GM19351 (cell line): ENCODE measurements around the gene SPIN2B.

ENCODE experiments used
- ATAC-seq: cut with Tn5 transposase; IDR thresholded peaks from one replicate; pipeline ENCODE4 v1.9.1; 2021; ENCODE audit warnings: mild to moderate bottlenecking, moderate library complexity; ENCODE audit not compliant: unreplicated experiment

The SPIN2B gene

DNA sequence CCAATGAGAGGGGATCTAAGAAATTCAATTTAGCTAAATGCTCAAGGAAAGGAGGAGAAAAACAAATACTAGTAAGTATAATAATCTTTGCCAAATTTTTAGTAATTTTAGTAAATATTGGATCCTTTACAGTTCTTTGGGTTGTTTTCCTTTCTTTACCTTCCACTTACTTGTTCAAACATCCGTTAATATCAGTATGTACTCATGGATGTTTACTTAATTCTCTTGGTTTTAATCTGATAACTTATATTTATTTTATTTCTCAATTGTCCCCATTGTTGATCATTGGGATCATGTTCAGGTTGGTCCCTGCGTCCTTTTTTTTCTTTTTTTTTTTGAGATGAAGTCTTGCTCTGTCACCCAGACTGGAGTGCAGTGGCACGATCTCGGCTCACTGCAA, 46.9 kb downstream of the SPIN2B start:
- no peak for ATAC-seq

DNA sequence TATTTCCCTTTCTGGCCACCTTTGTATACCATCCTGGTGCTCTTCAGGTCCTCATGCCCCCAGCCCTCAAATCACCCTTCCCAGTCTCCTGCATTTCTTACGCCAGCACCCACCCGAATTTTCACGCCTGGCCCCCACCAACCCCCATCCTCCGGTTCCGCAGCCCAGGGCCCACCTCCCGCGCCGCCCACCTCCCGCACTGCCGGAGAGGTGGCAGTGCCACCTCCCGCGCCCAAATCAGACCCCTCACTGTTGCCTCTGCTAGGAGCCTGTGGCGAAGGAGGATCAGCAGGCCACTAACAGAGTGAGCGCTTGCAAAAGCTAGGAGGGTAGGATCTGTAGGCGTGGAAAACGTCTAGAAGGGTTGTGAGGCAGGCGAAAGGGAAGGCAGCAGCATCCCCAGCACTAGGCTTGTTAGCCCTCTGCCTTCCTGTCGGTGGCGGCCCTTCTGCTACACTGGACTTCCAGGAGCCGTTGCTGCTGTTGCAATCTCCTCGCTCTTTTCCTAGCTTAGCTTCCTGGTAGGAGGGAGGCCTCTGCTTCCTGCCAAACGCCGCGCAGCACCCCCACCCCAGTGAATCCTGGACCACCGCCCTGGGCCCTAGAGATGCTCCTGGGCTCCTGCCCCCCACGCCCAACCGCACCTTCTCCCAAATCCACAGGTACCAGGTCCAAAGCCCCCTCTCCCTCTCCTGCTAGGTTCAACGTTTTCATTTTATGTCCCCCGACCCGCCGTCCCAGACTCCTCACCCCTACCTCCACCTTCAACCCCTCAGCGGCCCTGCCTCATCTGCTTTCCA, 51.0 kb downstream of the SPIN2B start:
- no peak for ATAC-seq
